ENCODE data around the gene TKTL1. TPM values are rescaled to one million over a fixed set of nuclear protein-coding genes. Genes with fewer than 3 reads are reported as not detected.

The TKTL1 gene
- total RNA-seq, 1 experiment from 2014 or later: not detected

- H3K27me3 ChIP-seq (replicated peaks; ENCODE audit: insufficient read depth, low read depth, low read length, poor library complexity): no peaks in the 10 kb centered on the region
- intact Hi-C loops (cut with micrococcal nuclease; ENCODE audit: unreplicated experiment): no loop called here
- DNase-seq (ENCODE audit: low spot score): peak; percentile 77
- CTCF ChIA-PET: no interaction called here
- peaks cover 20% of the 10 kb centered on the region for H3K4me1 ChIP-seq (ENCODE audit: insufficient read depth, low read length, poor library complexity, severe bottlenecking)
- BruUV-seq (replicated peaks): no TSS peak
- POLR2A ChIA-PET (ENCODE audit: low non-redundant PET): interaction anchor here (1.1 kb wide), 1 partner anchor 10 kb away, joined by 8 read pairs; the partner anchor contains the start of gene EMD
- peak overlapping the region; percentile 81 for H3K4me3 ChIP-seq (ENCODE audit: low read depth, low read length, poor library complexity, severe bottlenecking)
- peaks cover 43% of the 10 kb centered on the region for H3K36me3 ChIP-seq (ENCODE audit: insufficient read depth, low read length, poor library complexity, severe bottlenecking)
- no peak for TF ChIP-seq CTCF (conservative IDR thresholded peaks at IDR 0.05; ENCODE audit: low read depth, low read length)
- TF ChIP-seq EZH2 (IDR thresholded peaks at IDR 0.05; ENCODE audit: borderline replicate concordance, low read depth, low read length, poor library complexity, severe bottlenecking): no peak
- H3K27ac ChIP-seq (ENCODE audit: low read depth, low read length, poor library complexity, severe bottlenecking): peak overlapping the region; percentile 96
- no peaks in the 10 kb centered on the region for H3K9me3 ChIP-seq (ENCODE audit: low read depth, low read length, poor library complexity, severe bottlenecking)
These were observed 73.2 kb downstream of the TKTL1 start for GRCh38 chrX:154368630-154369448.

- Histone ChIP-seq H3K27ac (ENCODE audit: low read depth, low read length, poor library complexity, severe bottlenecking) (peak overlapping the region; percentile 96), H3K9me3 (ENCODE audit: low read depth, low read length, poor library complexity, severe bottlenecking) (no peaks in the 10 kb centered on the region), H3K4me1 (ENCODE audit: insufficient read depth, low read length, poor library complexity, severe bottlenecking) (peaks cover 21% of the 10 kb centered on the region), H3K4me3 (ENCODE audit: low read depth, low read length, poor library complexity, severe bottlenecking) (peak overlapping the region; percentile 81), H3K27me3 (replicated peaks; ENCODE audit: insufficient read depth, low read depth, low read length, poor library complexity) (no peaks in the 10 kb centered on the region), H3K36me3 (ENCODE audit: insufficient read depth, low read length, poor library complexity, severe bottlenecking) (peaks cover 36% of the 10 kb centered on the region)
- POLR2A ChIA-PET (ENCODE audit: low non-redundant PET): interaction anchor here (1.1 kb wide), 1 partner anchor 9 kb away, joined by 8 read pairs; the partner anchor contains the start of gene EMD
- TSS peak; percentile 99 for BruUV-seq (replicated peaks)
- CTCF ChIA-PET: interaction anchor here (0.5 kb wide), 1 partner anchor 33 kb away, joined by 6 read pairs; no protein-coding TSS in a partner anchor
- TF ChIP-seq EZH2 (IDR thresholded peaks at IDR 0.05; ENCODE audit: borderline replicate concordance, low read depth, low read length, poor library complexity, severe bottlenecking): no peak
- intact Hi-C loops (cut with micrococcal nuclease; ENCODE audit: unreplicated experiment): no loop called here
- DNase-seq (ENCODE audit: low spot score): peak; percentile 94
These were observed 74.1 kb downstream of the TKTL1 start for GRCh38 chrX:154369449-154370299.

GRCh38 chrX:154370300-154371016, 74.9 kb downstream of the TKTL1 start:
- intact Hi-C loops (cut with micrococcal nuclease; ENCODE audit: unreplicated experiment): no loop called here
- TF ChIP-seq CTCF (conservative IDR thresholded peaks at IDR 0.05; ENCODE audit: low read depth, low read length): no peak
- no peak for TF ChIP-seq EZH2 (IDR thresholded peaks at IDR 0.05; ENCODE audit: borderline replicate concordance, low read depth, low read length, poor library complexity, severe bottlenecking)
- Histone ChIP-seq H3K36me3 (ENCODE audit: insufficient read depth, low read length, poor library complexity, severe bottlenecking) (peaks cover 28% of the 10 kb centered on the region), H3K4me1 (ENCODE audit: insufficient read depth, low read length, poor library complexity, severe bottlenecking) (peaks cover 21% of the 10 kb centered on the region), H3K4me3 (ENCODE audit: low read depth, low read length, poor library complexity, severe bottlenecking) (peak overlapping the region; percentile 81), H3K9me3 (ENCODE audit: low read depth, low read length, poor library complexity, severe bottlenecking) (no peaks in the 10 kb centered on the region), H3K27me3 (replicated peaks; ENCODE audit: insufficient read depth, low read depth, low read length, poor library complexity) (no peaks in the 10 kb centered on the region), H3K27ac (ENCODE audit: low read depth, low read length, poor library complexity, severe bottlenecking) (peak overlapping the region; percentile 96)
- no TSS peak for BruUV-seq (replicated peaks)
- CTCF ChIA-PET: no interaction called here
- POLR2A ChIA-PET (ENCODE audit: low non-redundant PET): interaction anchor here (0.7 kb wide), 4 partner anchors 27 to 596 kb away, joined by 3 to 13 read pairs (median 10); no protein-coding TSS in a partner anchor
- no peak for DNase-seq (ENCODE audit: low spot score)

All from A673 (cell line).